ENCODE data around the gene CRYBG1.

DNA sequence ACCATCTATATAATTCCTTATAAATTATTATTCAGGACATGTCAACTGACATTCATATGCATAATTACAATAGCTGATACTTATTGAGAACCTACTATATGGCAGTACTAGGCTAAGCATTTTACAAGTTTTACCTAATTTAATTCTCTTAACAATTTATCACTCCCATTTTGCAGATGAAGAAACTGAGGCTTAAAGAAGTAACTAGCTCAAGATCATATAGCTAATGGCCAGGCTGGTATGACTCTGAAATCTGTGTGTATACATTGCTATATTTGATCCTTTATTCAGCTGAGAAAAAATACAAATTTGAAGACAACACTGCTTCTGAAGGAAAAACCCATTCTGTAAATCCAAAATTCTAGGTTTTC, 85.0 kb downstream of the CRYBG1 start:
- TF ChIP-seq CHD1 (IDR thresholded peaks at IDR 0.05; ENCODE audit: low read depth, low read length) (no peak), RAD21 (IDR thresholded peaks at IDR 0.05; ENCODE audit: low read length) (no peak)

Data from IMR-90 (cell line).